PFSK-1 (cell line): ENCODE data around the gene RAPGEF5.

ENCODE experiments used
- POLR2AphosphoS5 ChIP-seq: IDR thresholded peaks from 2 replicates; pipeline ENCODE4 v1.6.1; 2012; ENCODE audit warnings: low read depth, mild to moderate bottlenecking, control low read depth, low read length, moderate library complexity
- SIN3A ChIP-seq: IDR thresholded peaks from 2 replicates; pipeline ENCODE4 v1.6.1; 2012; ENCODE audit warnings: mild to moderate bottlenecking, low read length, moderate library complexity, borderline replicate concordance; ENCODE audit not compliant: insufficient read depth
- TAF1 ChIP-seq: IDR thresholded peaks from 2 replicates; pipeline ENCODE4 v1.6.1; 2012; ENCODE audit warnings: low read length, control low read depth, borderline replicate concordance; ENCODE audit not compliant: insufficient read depth
- TF ChIP-seq, protein P1 (sequence below), 2 experiments: IDR thresholded peaks; 2 replicates each; pipeline versions ENCODE4 v1.6.1 to v1.8.0; 2011 to 2012; ENCODE audit warnings: low read depth in 2 of 2, low read length in 2 of 2, control low read depth in 1 of 2, inconsistent platforms in 1 of 2, mild to moderate bottlenecking in 1 of 2, moderate library complexity in 1 of 2; ENCODE audit not compliant: insufficient read depth in 1 of 2

DNA sequence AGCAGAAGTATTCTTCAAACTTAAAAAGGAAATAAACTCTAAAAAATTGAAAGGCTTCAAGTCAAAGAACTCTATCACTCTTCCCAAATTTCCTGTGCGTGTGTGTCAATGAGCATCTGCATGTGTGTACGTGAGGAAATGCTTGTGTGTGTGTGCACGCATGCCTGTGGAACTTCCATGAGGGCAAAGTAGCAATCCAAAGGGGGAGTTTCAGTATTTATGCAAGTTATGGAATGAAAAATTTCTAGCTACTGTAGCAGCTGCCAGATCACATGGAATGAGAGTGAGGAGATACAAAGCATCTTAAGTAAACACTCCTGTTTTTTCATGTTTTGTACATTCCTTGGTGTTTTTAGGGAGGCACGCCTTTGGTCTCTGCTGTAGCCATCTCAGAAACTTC is 152.6 kb downstream of the RAPGEF5 start:
- TF ChIP-seq SIN3A (no peak), TAF1 (no peak), POLR2AphosphoS5 (no peak)
- TF ChIP-seq, protein P1, sequence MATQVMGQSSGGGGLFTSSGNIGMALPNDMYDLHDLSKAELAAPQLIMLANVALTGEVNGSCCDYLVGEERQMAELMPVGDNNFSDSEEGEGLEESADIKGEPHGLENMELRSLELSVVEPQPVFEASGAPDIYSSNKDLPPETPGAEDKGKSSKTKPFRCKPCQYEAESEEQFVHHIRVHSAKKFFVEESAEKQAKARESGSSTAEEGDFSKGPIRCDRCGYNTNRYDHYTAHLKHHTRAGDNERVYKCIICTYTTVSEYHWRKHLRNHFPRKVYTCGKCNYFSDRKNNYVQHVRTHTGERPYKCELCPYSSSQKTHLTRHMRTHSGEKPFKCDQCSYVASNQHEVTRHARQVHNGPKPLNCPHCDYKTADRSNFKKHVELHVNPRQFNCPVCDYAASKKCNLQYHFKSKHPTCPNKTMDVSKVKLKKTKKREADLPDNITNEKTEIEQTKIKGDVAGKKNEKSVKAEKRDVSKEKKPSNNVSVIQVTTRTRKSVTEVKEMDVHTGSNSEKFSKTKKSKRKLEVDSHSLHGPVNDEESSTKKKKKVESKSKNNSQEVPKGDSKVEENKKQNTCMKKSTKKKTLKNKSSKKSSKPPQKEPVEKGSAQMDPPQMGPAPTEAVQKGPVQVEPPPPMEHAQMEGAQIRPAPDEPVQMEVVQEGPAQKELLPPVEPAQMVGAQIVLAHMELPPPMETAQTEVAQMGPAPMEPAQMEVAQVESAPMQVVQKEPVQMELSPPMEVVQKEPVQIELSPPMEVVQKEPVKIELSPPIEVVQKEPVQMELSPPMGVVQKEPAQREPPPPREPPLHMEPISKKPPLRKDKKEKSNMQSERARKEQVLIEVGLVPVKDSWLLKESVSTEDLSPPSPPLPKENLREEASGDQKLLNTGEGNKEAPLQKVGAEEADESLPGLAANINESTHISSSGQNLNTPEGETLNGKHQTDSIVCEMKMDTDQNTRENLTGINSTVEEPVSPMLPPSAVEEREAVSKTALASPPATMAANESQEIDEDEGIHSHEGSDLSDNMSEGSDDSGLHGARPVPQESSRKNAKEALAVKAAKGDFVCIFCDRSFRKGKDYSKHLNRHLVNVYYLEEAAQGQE (IDR thresholded peaks at IDR 0.05; ENCODE audit: insufficient read depth in 1 of 2, low read depth in 2 of 2, low read length in 2 of 2): no peak
